K562 (cell line): ENCODE results near the gene MATN4. TPM values are rescaled to one million over a fixed set of nuclear protein-coding genes. Genes with fewer than 3 reads are reported as not detected.

Source experiments
- ATAC-seq: fragments of 200-7000 bp; cut with Tn5 transposase; 3 replicates; pipeline ENCODE4 v1.9.1; 2020; ENCODE audit warnings: moderate library complexity
- BruUV-seq: library from RNA; stranded (reverse); fragments of 400-500 nt; replicated peaks from 2 replicates; lab custom pipeline; 2021; lab: Mats Ljungman, UMichigan
- CTCF ChIA-PET: fragments of 300-600 bp; formaldehyde crosslinking; extraction: SDS; loops from one replicate; lab custom pipeline; 2021; ENCODE audit warnings: low intra/inter-chr PET ratio; lab: Yijun Ruan, JAX
- POLR2A ChIA-PET: fragments of 300-600, 350-650 bp; sonication (Branson Sonifier 250); formaldehyde crosslinking; extraction: SDS; loops from one replicate; lab custom pipeline; 2021; ENCODE audit warnings: antibody characterized with exemption, inconsistent platforms; lab: Yijun Ruan, JAX
- DNase-seq, 4 experiments: peaks; one replicate each; pipeline versions ENCODE4 v3.0.0 to v3.0.0-alpha.2; 2011 to 2018; ENCODE audit warnings: low spot score in 3 of 4, mixed read lengths in 3 of 4; ENCODE audit errors: extremely low read depth in 1 of 4
- FAIRE-seq: peaks from 2 replicates; lab custom pipeline; 2011; peaks lifted over from hg19 to GRCh38; lab: Jason Lieb, UNC
- H2AFZ ChIP-seq: 2 replicates; pipeline ENCODE4 v1.6.0; 2011; ENCODE audit warnings: low read depth, low read length, control low read depth, inconsistent platforms
- H3K27ac ChIP-seq: fragments of 200-600 bp; 3 replicates; pipeline ENCODE4 v1.8.0; 2011; ENCODE audit warnings: low read depth, mild to moderate bottlenecking, control low read depth, inconsistent platforms, low read length, moderate library complexity, mixed read lengths; ENCODE audit errors: extremely low read depth
- H3K27me3 ChIP-seq, 2 experiments: fragments of 300-600 bp in 1 of 2; 2 replicates in 1 of 2; 3 replicates in 1 of 2; pipeline versions ENCODE4 v1.6.0 to v1.8.0; 2011; ENCODE audit warnings: inconsistent platforms in 2 of 2, low read length in 2 of 2, mild to moderate bottlenecking in 1 of 2, mixed read lengths in 1 of 2, moderate library complexity in 1 of 2; ENCODE audit not compliant: control insufficient read depth in 2 of 2, insufficient read depth in 2 of 2
- H3K36me3 ChIP-seq: fragments of 300-600 bp; 3 replicates; pipeline ENCODE4 v1.8.0; 2011; ENCODE audit warnings: mild to moderate bottlenecking, low read length, inconsistent platforms; ENCODE audit not compliant: control insufficient read depth, insufficient read depth
- H3K4me1 ChIP-seq, 2 experiments: fragments of 200-600 bp in 1 of 2; replicated peaks in 1 of 2; 2 replicates in 1 of 2; 3 replicates in 1 of 2; pipeline versions ENCODE4 v1.5.1 to v1.8.0; 2011; ENCODE audit warnings: inconsistent platforms in 2 of 2, low read length in 2 of 2, mild to moderate bottlenecking in 1 of 2, mixed read lengths in 1 of 2, moderate library complexity in 1 of 2; ENCODE audit not compliant: control insufficient read depth in 2 of 2, insufficient read depth in 2 of 2
- H3K4me2 ChIP-seq: 2 replicates; pipeline ENCODE4 v1.6.1; 2011; ENCODE audit warnings: low read length, control low read depth, inconsistent platforms, mixed read lengths; ENCODE audit not compliant: insufficient read depth
- H3K4me3 ChIP-seq: fragments of 200-600 bp; sonication (generic), shearing (Covaris generic); 2 replicates; pipeline ENCODE4 v1.5.1; 2016; ENCODE audit warnings: control low read depth, inconsistent platforms
- H3K79me2 ChIP-seq: fragments of 200-600 bp; 3 replicates; pipeline ENCODE4 v1.8.0; 2011; ENCODE audit warnings: low read length, inconsistent platforms; ENCODE audit not compliant: control insufficient read depth, insufficient read depth
- H3K9ac ChIP-seq, 2 experiments: 2 replicates each; pipeline versions ENCODE4 v1.6.0 to v1.6.1; 2011; ENCODE audit warnings: low read depth in 2 of 2, low read length in 2 of 2, control low read depth in 1 of 2, inconsistent platforms in 1 of 2, mild to moderate bottlenecking in 1 of 2, mixed read lengths in 1 of 2; ENCODE audit not compliant: insufficient read depth in 1 of 2
- H3K9me1 ChIP-seq: one replicate; pipeline ENCODE4 v1.6.0; 2011; ENCODE audit warnings: inconsistent platforms, mild to moderate bottlenecking, low read length, moderate library complexity; ENCODE audit not compliant: control insufficient read depth, insufficient read depth
- H3K9me3 ChIP-seq: replicated peaks from 2 replicates; pipeline ENCODE4 v1.5.1; 2011; ENCODE audit warnings: low read depth, low read length, inconsistent platforms; ENCODE audit not compliant: control insufficient read depth, insufficient read depth
- H4K20me1 ChIP-seq: replicated peaks from 2 replicates; pipeline ENCODE4 v1.6.1; 2011; ENCODE audit warnings: low read length, inconsistent platforms, mixed read lengths; ENCODE audit not compliant: control insufficient read depth, insufficient read depth
- ETV1 ChIP-seq: fragments of 450-650 bp; conservative IDR thresholded peaks from 2 replicates; pipeline ENCODE4 v1.6.1; 2016; ENCODE audit warnings: missing genetic modification characterization, control low read depth, low read depth, missing compliant biosample characterization
- KLF6 ChIP-seq: fragments of 250-450 bp; sonication (Bioruptor Pico); IDR thresholded peaks from 2 replicates; pipeline ENCODE4 v1.4.0; 2020; ENCODE audit warnings: mild to moderate bottlenecking, moderate library complexity, borderline replicate concordance
- MIER1 ChIP-seq: fragments of 450-650 bp; IDR thresholded peaks from 2 replicates; pipeline ENCODE4 v1.6.1; 2016; ENCODE audit warnings: antibody characterized with exemption, mild to moderate bottlenecking, low read depth
- RHOXF2B ChIP-seq: fragments of 250-450 bp; sonication (Bioruptor Pico); conservative IDR thresholded peaks from 2 replicates; pipeline ENCODE4 v1.5.1; 2021
- RNF2 ChIP-seq: sonication (generic); IDR thresholded peaks from 2 replicates; pipeline ENCODE4 v1.6.1; 2016
- SP2 ChIP-seq: IDR thresholded peaks from 2 replicates; pipeline ENCODE4 v1.6.1; 2011; ENCODE audit warnings: mild to moderate bottlenecking, low read depth, low read length, moderate library complexity; ENCODE audit not compliant: poor library complexity, severe bottlenecking; ENCODE audit errors: extremely low read depth
- TAF7 ChIP-seq: fragments of 450-650 bp; IDR thresholded peaks from 2 replicates; pipeline ENCODE4 v1.6.1; 2016; ENCODE audit warnings: missing genetic modification characterization, missing compliant biosample characterization
- ZNF263 ChIP-seq: sonication (generic); formaldehyde crosslinking; IDR thresholded peaks from 2 replicates; pipeline ENCODE4 v1.8.0; 2022; ENCODE audit warnings: mild to moderate bottlenecking, missing genetic modification reagents, borderline replicate concordance
- WGBS: fragments of 100-300 bp; shearing (Covaris generic); methylation state at CpG from one replicate; pipeline ENCODE4 v1.1.6; 2016; ENCODE audit warnings: low coverage, mixed read lengths; ENCODE audit not compliant: insufficient coverage; ENCODE audit errors: missing lambda C conversion rate; 5-methylcytosine and 5-hydroxymethylcytosine counted together
- in situ Hi-C: fragments of 300-500 bp; cut with MboI; formaldehyde crosslinking; loops from 4 replicates; pipeline ENCODE4 v1.15.0; 2018; ENCODE audit warnings: inconsistent platforms, mixed read lengths
- intact Hi-C: fragments of 100-400 bp; cut with micrococcal nuclease; formaldehyde crosslinking; loops from 2 replicates; pipeline ENCODE4 v1.14.2; 2022
- polyA plus RNA-seq, 8 experiments: library from polyadenylated mRNA; depleted of rRNA in 4 of 8; stranded (reverse) in 5 of 8; unstranded in 3 of 8; fragments of >200 nt; fragmentation: Nextera tagmentation in 2 of 8; fragmentation: Illumina TruSeq in 1 of 8; extraction: Ambion mirVana in 2 of 8; extraction: Trizol in 1 of 8; gene quantifications; 2 replicates each; pipeline versions ENCODE4 v1.2.1 to v1.2.3, GENCODE V29; 2011 to 2014; ENCODE audit warnings: inconsistent platforms in 1 of 8, missing spikeins in 1 of 8
- total RNA-seq, 7 experiments: library from RNA; depleted of rRNA in 6 of 7; stranded (reverse); fragments of >200 nt in 6 of 7; fragmentation: Illumina TruSeq in 2 of 7; extraction: Trizol in 2 of 7; gene quantifications; 2 replicates each; pipeline versions ENCODE4 v1.2.1 to v1.2.3, GENCODE V29; 2011 to 2021; ENCODE audit warnings: low replicate concordance in 1 of 7
- TF ChIP-seq, protein P1 (sequence below): fragments of 450-650 bp; formaldehyde crosslinking; IDR thresholded peaks from 2 replicates; pipeline ENCODE4 v1.4.0; 2020; ENCODE audit warnings: mild to moderate bottlenecking
- TF ChIP-seq, protein P2 (sequence below): sonication (generic); formaldehyde crosslinking; IDR thresholded peaks from 2 replicates; pipeline ENCODE4 v1.8.0; 2022; ENCODE audit warnings: mild to moderate bottlenecking, missing genetic modification reagents
- TF ChIP-seq, protein P3 (sequence below): sonication (generic); formaldehyde crosslinking; IDR thresholded peaks from 2 replicates; pipeline ENCODE4 v1.8.0; 2022; ENCODE audit warnings: mild to moderate bottlenecking, missing genetic modification reagents, borderline replicate concordance
- TF ChIP-seq, protein P4 (sequence below): fragments of 450-650 bp; IDR thresholded peaks from 2 replicates; pipeline ENCODE4 v1.6.1; 2016; ENCODE audit warnings: antibody characterized with exemption
- TF ChIP-seq, protein P5 (sequence below): IDR thresholded peaks from 2 replicates; pipeline ENCODE4 v1.6.1; 2011; ENCODE audit not compliant: insufficient read length; ENCODE audit errors: extremely low read depth

The MATN4 gene
- total and polyA plus RNA-seq, 9 of the 15 experiments (the other 6 are each of a cell fraction or from before 2014, with no cell fraction given) = 0.09 TPM; not detected in 8

DNA sequence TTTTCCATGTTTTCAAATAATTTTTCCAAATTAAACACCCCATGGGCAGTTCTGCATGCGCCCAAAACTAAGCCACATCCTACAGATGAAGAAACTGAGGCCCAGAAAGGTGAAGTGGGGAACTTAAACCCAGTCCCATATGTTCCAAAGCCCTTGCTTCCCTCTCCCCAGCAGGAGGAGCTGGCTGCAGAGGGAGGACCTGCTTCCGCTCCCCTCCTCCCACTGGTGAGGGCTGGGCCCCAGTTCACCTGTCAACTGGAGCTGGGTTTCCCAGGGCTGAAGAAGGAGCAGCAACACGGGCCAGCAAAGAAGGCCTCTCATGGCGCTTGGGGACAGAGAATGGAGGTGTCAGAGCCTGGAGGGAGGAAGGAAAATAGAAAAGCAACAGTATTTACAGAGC, 2.8 kb downstream of the MATN4 start:
- Histone ChIP-seq H3K27ac (no peak overlapping the region), H3K4me2 (no peak overlapping the region), H3K4me1 (peaks cover 4 to 25% of the 10 kb centered on the region in 2 experiments; a peak in 3 of 5 replicates), H3K79me2 (no peaks in the 10 kb centered on the region), H2AFZ (no peak overlapping the region), H3K27me3 (peaks cover 0 to 53% of the 10 kb centered on the region in 2 experiments; a peak in 3 of 5 replicates), H3K9me3 (no peaks in the 10 kb centered on the region), H3K36me3 (no peaks in the 10 kb centered on the region), H4K20me1 (no peaks in the 10 kb centered on the region; the same call in none of the 2 replicates), H3K4me3 (no peak overlapping the region), H3K9ac (no peak overlapping the region), H3K9me1 (no peaks in the 10 kb centered on the region)
- BruUV-seq = no TSS peak
- intact Hi-C loops (no loop called here), in situ Hi-C loops (no loop called here)
- WGBS = 0% methylated on average over 4 of the region's 4 CpGs
- no peak for DNase-seq
- FAIRE-seq = no peak
- ATAC-seq = peak; percentile 31; the same call in 1 of the 3 replicates
- POLR2A ChIA-PET = interaction anchor here (0.9 kb wide), 1 partner anchor 466 kb away, joined by 3 read pairs; no protein-coding TSS in a partner anchor
- CTCF ChIA-PET = interaction anchor here (2.6 kb wide), 1 partner anchor 466 kb away, joined by 12 read pairs; no protein-coding TSS in a partner anchor
- TF ChIP-seq KLF6 (CRISPR knock-in tag) = no peak
- TF ChIP-seq, protein P1, sequence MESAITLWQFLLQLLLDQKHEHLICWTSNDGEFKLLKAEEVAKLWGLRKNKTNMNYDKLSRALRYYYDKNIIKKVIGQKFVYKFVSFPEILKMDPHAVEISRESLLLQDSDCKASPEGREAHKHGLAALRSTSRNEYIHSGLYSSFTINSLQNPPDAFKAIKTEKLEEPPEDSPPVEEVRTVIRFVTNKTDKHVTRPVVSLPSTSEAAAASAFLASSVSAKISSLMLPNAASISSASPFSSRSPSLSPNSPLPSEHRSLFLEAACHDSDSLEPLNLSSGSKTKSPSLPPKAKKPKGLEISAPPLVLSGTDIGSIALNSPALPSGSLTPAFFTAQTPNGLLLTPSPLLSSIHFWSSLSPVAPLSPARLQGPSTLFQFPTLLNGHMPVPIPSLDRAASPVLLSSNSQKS (CRISPR knock-in tag) = no peak
- TF ChIP-seq, protein P2, sequence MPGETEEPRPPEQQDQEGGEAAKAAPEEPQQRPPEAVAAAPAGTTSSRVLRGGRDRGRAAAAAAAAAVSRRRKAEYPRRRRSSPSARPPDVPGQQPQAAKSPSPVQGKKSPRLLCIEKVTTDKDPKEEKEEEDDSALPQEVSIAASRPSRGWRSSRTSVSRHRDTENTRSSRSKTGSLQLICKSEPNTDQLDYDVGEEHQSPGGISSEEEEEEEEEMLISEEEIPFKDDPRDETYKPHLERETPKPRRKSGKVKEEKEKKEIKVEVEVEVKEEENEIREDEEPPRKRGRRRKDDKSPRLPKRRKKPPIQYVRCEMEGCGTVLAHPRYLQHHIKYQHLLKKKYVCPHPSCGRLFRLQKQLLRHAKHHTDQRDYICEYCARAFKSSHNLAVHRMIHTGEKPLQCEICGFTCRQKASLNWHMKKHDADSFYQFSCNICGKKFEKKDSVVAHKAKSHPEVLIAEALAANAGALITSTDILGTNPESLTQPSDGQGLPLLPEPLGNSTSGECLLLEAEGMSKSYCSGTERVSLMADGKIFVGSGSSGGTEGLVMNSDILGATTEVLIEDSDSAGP = no peak
- TF ChIP-seq RNF2 = no peak
- 0 out of 2 replicates have a peak, but pooled peaks have one; percentile 9 for TF ChIP-seq ETV1 (tag)
- no peak for TF ChIP-seq MIER1
- TF ChIP-seq ZNF263 (CRISPR knock-in tag) = peak; percentile 94
- TF ChIP-seq RHOXF2B (CRISPR knock-in tag) = no peak
- no peak for TF ChIP-seq SP2
- TF ChIP-seq TAF7 (tag) = no peak
- TF ChIP-seq, protein P3, sequence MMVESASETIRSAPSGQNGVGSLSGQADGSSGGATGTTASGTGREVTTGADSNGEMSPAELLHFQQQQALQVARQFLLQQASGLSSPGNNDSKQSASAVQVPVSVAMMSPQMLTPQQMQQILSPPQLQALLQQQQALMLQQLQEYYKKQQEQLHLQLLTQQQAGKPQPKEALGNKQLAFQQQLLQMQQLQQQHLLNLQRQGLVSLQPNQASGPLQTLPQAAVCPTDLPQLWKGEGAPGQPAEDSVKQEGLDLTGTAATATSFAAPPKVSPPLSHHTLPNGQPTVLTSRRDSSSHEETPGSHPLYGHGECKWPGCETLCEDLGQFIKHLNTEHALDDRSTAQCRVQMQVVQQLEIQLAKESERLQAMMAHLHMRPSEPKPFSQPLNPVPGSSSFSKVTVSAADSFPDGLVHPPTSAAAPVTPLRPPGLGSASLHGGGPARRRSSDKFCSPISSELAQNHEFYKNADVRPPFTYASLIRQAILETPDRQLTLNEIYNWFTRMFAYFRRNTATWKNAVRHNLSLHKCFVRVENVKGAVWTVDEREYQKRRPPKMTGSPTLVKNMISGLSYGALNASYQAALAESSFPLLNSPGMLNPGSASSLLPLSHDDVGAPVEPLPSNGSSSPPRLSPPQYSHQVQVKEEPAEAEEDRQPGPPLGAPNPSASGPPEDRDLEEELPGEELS = no peak
- TF ChIP-seq, protein P4, sequence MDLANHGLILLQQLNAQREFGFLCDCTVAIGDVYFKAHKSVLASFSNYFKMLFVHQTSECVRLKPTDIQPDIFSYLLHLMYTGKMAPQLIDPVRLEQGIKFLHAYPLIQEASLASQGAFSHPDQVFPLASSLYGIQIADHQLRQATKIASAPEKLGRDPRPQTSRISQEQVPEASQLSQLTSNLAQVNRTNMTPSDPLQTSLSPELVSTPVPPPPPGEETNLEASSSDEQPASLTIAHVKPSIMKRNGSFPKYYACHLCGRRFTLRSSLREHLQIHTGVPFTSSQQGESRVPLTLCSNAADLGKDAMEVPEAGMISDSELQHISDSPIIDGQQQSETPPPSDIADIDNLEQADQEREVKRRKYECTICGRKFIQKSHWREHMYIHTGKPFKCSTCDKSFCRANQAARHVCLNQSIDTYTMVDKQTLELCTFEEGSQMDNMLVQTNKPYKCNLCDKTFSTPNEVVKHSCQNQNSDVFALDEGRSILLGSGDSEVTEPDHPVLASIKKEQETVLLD = no peak
- TF ChIP-seq, protein P5, sequence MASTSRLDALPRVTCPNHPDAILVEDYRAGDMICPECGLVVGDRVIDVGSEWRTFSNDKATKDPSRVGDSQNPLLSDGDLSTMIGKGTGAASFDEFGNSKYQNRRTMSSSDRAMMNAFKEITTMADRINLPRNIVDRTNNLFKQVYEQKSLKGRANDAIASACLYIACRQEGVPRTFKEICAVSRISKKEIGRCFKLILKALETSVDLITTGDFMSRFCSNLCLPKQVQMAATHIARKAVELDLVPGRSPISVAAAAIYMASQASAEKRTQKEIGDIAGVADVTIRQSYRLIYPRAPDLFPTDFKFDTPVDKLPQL = no peak
